Hepatocyte (in vitro differentiated cells): Measurements from ENCODE around the gene FGFR1OP2.

Source experiments
- CTCF ChIP-seq: fragments of 200-600 bp; sonication (generic); IDR thresholded peaks from 2 replicates; pipeline ENCODE4 v1.5.1; 2016; ENCODE audit warnings: antibody characterized with exemption, mild to moderate bottlenecking; ENCODE audit not compliant: poor library complexity
- EZH2 ChIP-seq: fragments of 200-600 bp; sonication (generic); IDR thresholded peaks from 2 replicates; pipeline ENCODE4 v1.6.1; 2016; ENCODE audit warnings: antibody characterized with exemption, mild to moderate bottlenecking, borderline replicate concordance
- EZH2phosphoT487 ChIP-seq: fragments of 200-600 bp; sonication (generic); IDR thresholded peaks from one replicate; pipeline ENCODE4 v1.6.1; 2018; ENCODE audit warnings: antibody characterized with exemption, mild to moderate bottlenecking, low read depth, moderate library complexity; ENCODE audit not compliant: unreplicated experiment, severe bottlenecking

- TF ChIP-seq CTCF = no peak
- TF ChIP-seq EZH2 = no peak
- no peak for TF ChIP-seq EZH2phosphoT487
Observed at GRCh38 chr12:26896913-26897312, 41.4 kb upstream of the FGFR1OP2 start.
